ENCODE results near the gene NRROS.

GRCh38 chr3:196620684-196621083 is 18.8 kb upstream of the NRROS start:
- TF ChIP-seq CTCF (IDR thresholded peaks at IDR 0.05) (no peak), POLR2A (IDR thresholded peaks at IDR 0.05) (no peak), EP300 (IDR thresholded peaks at IDR 0.05) (no peak), POLR2AphosphoS5 (IDR thresholded peaks at IDR 0.05) (no peak)
